Endothelial cell of umbilical vein (primary cell): ENCODE results near the gene TARS1. TPM values are rescaled to one million over a fixed set of nuclear protein-coding genes. Genes with fewer than 3 reads are reported as not detected.

Experiments
- BruUV-seq: library from RNA; stranded (reverse); fragments of 400-500 nt; replicated peaks from 2 replicates; lab custom pipeline; 2021; lab: Mats Ljungman, UMichigan
- CTCF ChIA-PET: fragments of 300-600, 350-600 bp; sonication (Branson Sonifier 250); formaldehyde crosslinking; loops from one replicate; lab custom pipeline; 2021; ENCODE audit warnings: antibody characterized with exemption, inconsistent platforms; lab: Charles Lee
- POLR2A ChIA-PET: fragments of 300-600, 350-600 bp; sonication (Branson Sonifier 250); formaldehyde crosslinking; loops from one replicate; lab custom pipeline; 2021; ENCODE audit warnings: antibody characterized with exemption, inconsistent platforms; lab: Charles Lee
- DNase-seq: peaks from one replicate; pipeline ENCODE4 v3.0.0-alpha.2; 2011; ENCODE audit warnings: low read depth, low spot score
- FAIRE-seq: peaks from 2 replicates; lab custom pipeline; 2011; peaks lifted over from hg19 to GRCh38; lab: Jason Lieb, UNC
- H2AFZ ChIP-seq: 2 replicates; pipeline ENCODE4 v1.6.0; 2012; ENCODE audit warnings: low read depth, low read length, control low read depth, inconsistent platforms
- H3K27ac ChIP-seq: 2 replicates; pipeline ENCODE4 v1.5.1; 2011; ENCODE audit warnings: low read depth, mild to moderate bottlenecking, control low read depth, low read length, moderate library complexity; ENCODE audit not compliant: insufficient read depth
- H3K27me3 ChIP-seq, 2 experiments: 2 replicates each; pipeline versions ENCODE4 v1.6.0 to v1.6.1; 2011; ENCODE audit warnings: low read length in 2 of 2, mixed read lengths in 1 of 2; ENCODE audit not compliant: control insufficient read depth in 2 of 2, insufficient read depth in 2 of 2
- H3K36me3 ChIP-seq, 2 experiments: 2 replicates in 1 of 2; 3 replicates in 1 of 2; pipeline ENCODE4 v1.5.1; 2011; ENCODE audit warnings: low read length in 2 of 2, mild to moderate bottlenecking in 1 of 2, moderate library complexity in 1 of 2; ENCODE audit not compliant: control insufficient read depth in 2 of 2, insufficient read depth in 2 of 2; ENCODE audit errors: extremely low read depth in 1 of 2
- H3K4me1 ChIP-seq: 3 replicates; pipeline ENCODE4 v1.5.1; 2011; ENCODE audit warnings: mild to moderate bottlenecking, low read length; ENCODE audit not compliant: control insufficient read depth, insufficient read depth; ENCODE audit errors: extremely low read depth
- H3K4me2 ChIP-seq: 2 replicates; pipeline ENCODE4 v1.6.1; 2011; ENCODE audit warnings: low read length, control low read depth, mixed read lengths; ENCODE audit not compliant: insufficient read depth
- H3K4me3 ChIP-seq, 3 experiments: fragments of 200-600 bp in 1 of 3; sonication (generic), shearing (Covaris generic) in 1 of 3; replicated peaks in 1 of 3; 2 replicates each; pipeline ENCODE4 v1.5.1; 2011 to 2016; ENCODE audit warnings: control low read depth in 3 of 3, low read length in 3 of 3, mild to moderate bottlenecking in 2 of 3, inconsistent platforms in 1 of 3, low read depth in 1 of 3, moderate library complexity in 1 of 3; ENCODE audit not compliant: insufficient read depth in 1 of 3
- H3K79me2 ChIP-seq: 2 replicates; pipeline ENCODE4 v1.6.0; 2012; ENCODE audit warnings: low read length, inconsistent platforms; ENCODE audit not compliant: control insufficient read depth, insufficient read depth
- H3K9ac ChIP-seq: replicated peaks from 2 replicates; pipeline ENCODE3; 2011; ENCODE audit warnings: low read length, control low read depth; ENCODE audit not compliant: insufficient read depth; ENCODE audit errors: extremely low read depth
- H3K9me1 ChIP-seq: replicated peaks from 3 replicates; pipeline ENCODE4 v1.6.0; 2011; ENCODE audit warnings: mild to moderate bottlenecking, low read length; ENCODE audit not compliant: control insufficient read depth, insufficient read depth; ENCODE audit errors: extremely low read depth
- H3K9me3 ChIP-seq: replicated peaks from 2 replicates; pipeline ENCODE4 v1.5.1; 2012; ENCODE audit warnings: low read length, inconsistent platforms; ENCODE audit not compliant: control insufficient read depth, insufficient read depth
- H4K20me1 ChIP-seq: replicated peaks from 2 replicates; pipeline ENCODE3; 2011; ENCODE audit warnings: mild to moderate bottlenecking, low read length; ENCODE audit not compliant: control insufficient read depth, insufficient read depth; ENCODE audit errors: extremely low read depth
- EZH2 ChIP-seq: IDR thresholded peaks from 2 replicates; pipeline ENCODE4 v1.6.1; 2012; ENCODE audit warnings: borderline replicate concordance, low read depth, mild to moderate bottlenecking, moderate library complexity, low read length, inconsistent platforms; ENCODE audit not compliant: severe bottlenecking
- FOS ChIP-seq: IDR thresholded peaks from 2 replicates; pipeline ENCODE4 v1.6.1; 2011; ENCODE audit warnings: mild to moderate bottlenecking, low read length, moderate library complexity, borderline replicate concordance; ENCODE audit not compliant: insufficient read depth
- GATA2 ChIP-seq: IDR thresholded peaks from 2 replicates; pipeline ENCODE4 v1.7.0; 2011; ENCODE audit warnings: low read depth, mild to moderate bottlenecking, moderate library complexity, mixed read lengths, low read length; ENCODE audit not compliant: insufficient read length, insufficient read depth
- JUN ChIP-seq: IDR thresholded peaks from 2 replicates; pipeline ENCODE4 v1.6.1; 2011; ENCODE audit warnings: borderline replicate concordance, low read depth; ENCODE audit not compliant: insufficient read length, insufficient read depth
- MAX ChIP-seq: IDR thresholded peaks from 2 replicates; pipeline ENCODE4 v1.6.1; 2011; ENCODE audit not compliant: insufficient read depth, insufficient read length
- MYC ChIP-seq: IDR thresholded peaks from one replicate; pipeline ENCODE4 v1.6.1; 2011; ENCODE audit warnings: mild to moderate bottlenecking, low read depth, low read length
- POLR2A ChIP-seq: IDR thresholded peaks from 2 replicates; pipeline ENCODE4 v1.6.1; 2012; ENCODE audit warnings: low read depth, mild to moderate bottlenecking, control low read depth, low read length
- POLR2AphosphoS5 ChIP-seq: IDR thresholded peaks from 2 replicates; pipeline ENCODE4 v1.6.1; 2012; ENCODE audit warnings: low read depth, mild to moderate bottlenecking, control low read depth, low read length, moderate library complexity; ENCODE audit not compliant: insufficient read depth
- dilution Hi-C: fragments of 300-500 bp; cut with MboI; formaldehyde crosslinking; loops from one replicate; pipeline ENCODE4 v1.15.0; 2019; ENCODE audit warnings: low sequenced_read_pairs; ENCODE audit not compliant: extremely low pct_ligation_motif_present
- intact Hi-C: fragments of 100-400 bp; cut with micrococcal nuclease; formaldehyde crosslinking; loops from one replicate; pipeline ENCODE4 v1.10.0; 2022
- polyA plus RNA-seq, 4 experiments: library from polyadenylated mRNA; depleted of rRNA in 3 of 4; stranded (reverse) in 3 of 4; unstranded in 1 of 4; fragments of >200 nt; gene quantifications; 2 replicates each; pipeline versions ENCODE4 v1.2.1 to v1.2.3, GENCODE V29; 2011 to 2012; ENCODE audit warnings: missing spikeins in 1 of 4
- total RNA-seq: library from RNA; stranded (reverse); gene quantifications from 2 replicates; pipeline ENCODE4 v1.2.3, GENCODE V29; 2021
- TF ChIP-seq, protein P1 (sequence below), 2 donors: IDR thresholded peaks; 1 replicate in 1 of 2; 2 replicates in 1 of 2; pipeline ENCODE4 v1.5.1; 2011; ENCODE audit warnings: low read length in 2 of 2, mild to moderate bottlenecking in 2 of 2, moderate library complexity in 2 of 2, control low read depth in 1 of 2, inconsistent platforms in 1 of 2, low read depth in 1 of 2; ENCODE audit not compliant: insufficient read depth in 1 of 2; ENCODE audit errors: extremely low read depth in 1 of 2

Gene TARS1
- total and polyA plus RNA-seq, 2 donors (not counting 3 experiments of a cell fraction or from before 2014, with no cell fraction given), result 39.1 to 175 TPM

DNA sequence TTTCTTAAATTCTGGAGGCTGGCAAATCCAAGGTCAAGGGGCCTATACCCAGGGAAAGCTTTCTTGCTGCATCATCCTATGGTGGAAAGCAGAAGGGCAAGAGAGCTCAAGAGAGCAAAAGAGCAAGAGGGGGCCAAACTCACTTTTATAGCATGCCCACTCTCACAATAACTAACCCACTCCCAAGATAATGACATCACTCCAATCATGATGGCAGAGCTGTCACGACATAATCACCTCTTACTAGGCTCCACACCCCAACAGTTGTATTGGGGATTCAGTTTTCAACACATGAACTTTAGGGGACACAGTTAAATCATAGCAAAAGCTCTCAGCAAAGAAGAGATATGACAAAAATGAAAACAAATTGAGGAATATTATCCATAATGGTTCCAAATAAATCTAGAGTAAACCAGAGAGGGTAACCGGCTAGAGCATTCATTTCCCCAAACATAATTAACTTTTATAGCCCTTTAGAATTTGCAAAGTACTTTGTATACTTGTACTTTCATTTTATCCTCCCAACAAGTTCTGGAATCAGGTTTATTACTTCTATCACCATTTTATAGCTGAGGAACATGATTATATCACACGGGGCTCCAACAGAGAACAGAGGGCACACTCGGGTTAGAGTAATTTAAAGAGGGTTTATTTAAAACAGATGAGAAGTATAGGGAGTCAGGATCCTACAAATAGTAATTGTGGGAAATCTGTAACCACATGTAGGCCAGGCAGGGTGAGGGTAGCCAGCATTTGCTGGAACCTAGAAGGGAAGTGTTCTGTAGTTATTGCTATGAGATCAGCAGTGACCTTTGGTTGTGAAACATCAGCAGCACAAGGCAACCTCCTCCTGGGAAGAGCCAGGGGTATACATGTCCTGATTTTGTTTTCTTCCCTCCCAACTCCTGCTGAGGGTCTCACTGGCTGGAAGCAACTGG is 7.2 kb upstream of the TARS1 start:
- Histone ChIP-seq H4K20me1 (no peaks in the 10 kb centered on the region), H3K4me1 (no peaks in the 10 kb centered on the region), H3K4me2 (no peak overlapping the region), H3K9me1 (no peaks in the 10 kb centered on the region), H3K27me3 (no peaks in the 10 kb centered on the region), H3K36me3 (no peaks in the 10 kb centered on the region), H3K9ac (no peak overlapping the region), H3K9me3 (no peaks in the 10 kb centered on the region), H3K27ac (no peak overlapping the region), H3K4me3 (no peak overlapping the region), H2AFZ (no peak overlapping the region), H3K79me2 (no peaks in the 10 kb centered on the region)
- BruUV-seq, result no TSS peak
- TF ChIP-seq FOS (no peak), POLR2AphosphoS5 (no peak), MYC (no peak), MAX (no peak), POLR2A (no peak), GATA2 (no peak), EZH2 (no peak), JUN (no peak)
- TF ChIP-seq, protein P1, sequence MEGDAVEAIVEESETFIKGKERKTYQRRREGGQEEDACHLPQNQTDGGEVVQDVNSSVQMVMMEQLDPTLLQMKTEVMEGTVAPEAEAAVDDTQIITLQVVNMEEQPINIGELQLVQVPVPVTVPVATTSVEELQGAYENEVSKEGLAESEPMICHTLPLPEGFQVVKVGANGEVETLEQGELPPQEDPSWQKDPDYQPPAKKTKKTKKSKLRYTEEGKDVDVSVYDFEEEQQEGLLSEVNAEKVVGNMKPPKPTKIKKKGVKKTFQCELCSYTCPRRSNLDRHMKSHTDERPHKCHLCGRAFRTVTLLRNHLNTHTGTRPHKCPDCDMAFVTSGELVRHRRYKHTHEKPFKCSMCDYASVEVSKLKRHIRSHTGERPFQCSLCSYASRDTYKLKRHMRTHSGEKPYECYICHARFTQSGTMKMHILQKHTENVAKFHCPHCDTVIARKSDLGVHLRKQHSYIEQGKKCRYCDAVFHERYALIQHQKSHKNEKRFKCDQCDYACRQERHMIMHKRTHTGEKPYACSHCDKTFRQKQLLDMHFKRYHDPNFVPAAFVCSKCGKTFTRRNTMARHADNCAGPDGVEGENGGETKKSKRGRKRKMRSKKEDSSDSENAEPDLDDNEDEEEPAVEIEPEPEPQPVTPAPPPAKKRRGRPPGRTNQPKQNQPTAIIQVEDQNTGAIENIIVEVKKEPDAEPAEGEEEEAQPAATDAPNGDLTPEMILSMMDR (IDR thresholded peaks at IDR 0.05; ENCODE audit: extremely low read depth in 1 of 2, insufficient read depth in 1 of 2, low read depth in 1 of 2, low read length in 2 of 2), result no peak
- ChIA-PET POLR2A (no interaction called here), CTCF (interaction anchor here (1.0 to 6.7 kb wide), 4 partner anchors 501 to 704 kb away, joined by 3 to 161 read pairs (median 42); partner anchors contain the start of gene RXFP3)
- no peak for FAIRE-seq
- DNase-seq, result no peak
- intact Hi-C loops, result loop anchor here (10.0 kb wide), 1 partner anchor 151 kb away; no protein-coding TSS in a partner anchor
- dilution Hi-C loops, result no loop called here
